Ecto neural progenitor cell (in vitro differentiated cells): ENCODE results near the gene ARHGEF38.
"Not testable (repeated sequence)": the region's sequence is repeated elsewhere in the genome, so short reads cannot be mapped to it uniquely, and the experiment has no call there.

Experiments used
- DNase-seq: peaks from one replicate; pipeline ENCODE4 v3.0.0-alpha.2; 2018; ENCODE audit warnings: low spot score

The ARHGEF38 gene

GRCh38 chr4:105714932-105715331 lies 162.5 kb downstream of the ARHGEF38 start:
- DNase-seq: no peak

DNA sequence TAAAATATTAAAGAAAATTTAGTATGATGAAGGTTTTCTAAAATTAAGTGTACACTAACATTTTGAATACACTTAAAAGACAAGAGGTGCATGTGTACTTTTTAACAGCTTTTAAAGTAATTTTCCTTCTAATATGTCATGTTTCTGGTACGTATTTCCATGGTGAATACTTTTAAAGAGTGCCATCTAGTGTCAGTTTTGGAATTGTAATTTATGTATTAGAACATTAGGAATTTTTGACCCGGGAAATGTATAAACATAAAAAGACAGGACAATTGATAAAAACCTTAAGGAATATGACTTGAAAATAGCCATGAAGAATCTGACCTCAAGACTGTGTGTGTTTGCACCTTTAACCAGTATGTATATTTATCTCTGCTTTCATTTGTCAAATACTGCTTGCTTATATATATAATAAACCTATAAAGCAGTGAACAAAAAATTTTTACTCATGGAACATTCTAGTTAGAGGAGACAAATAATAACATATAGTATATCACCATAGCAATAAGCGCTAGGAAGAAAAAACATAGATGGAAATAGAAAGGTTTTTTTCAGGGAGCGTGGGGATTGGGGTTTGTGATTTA lies 163.4 kb downstream of the ARHGEF38 start:
- DNase-seq: no peak

GRCh38 chr4:105719204-105719603 lies 166.8 kb downstream of the ARHGEF38 start:
- DNase-seq: no peak

- no peak for DNase-seq
Measured at GRCh38 chr4:105725623-105726022, 173.2 kb downstream of the ARHGEF38 start.

GRCh38 chr4:105729895-105730294 lies 177.5 kb downstream of the ARHGEF38 start:
- DNase-seq: not testable (repeated sequence)
